ENCODE results near the gene SYP. TPM values are rescaled to one million over a fixed set of nuclear protein-coding genes. Genes with fewer than 3 reads are reported as not detected.

Gene SYP
- total and polyA plus RNA-seq, 2 donors (not counting 3 experiments of a cell fraction or from before 2014, with no cell fraction given), result 0.21 to 0.77 TPM

DNA sequence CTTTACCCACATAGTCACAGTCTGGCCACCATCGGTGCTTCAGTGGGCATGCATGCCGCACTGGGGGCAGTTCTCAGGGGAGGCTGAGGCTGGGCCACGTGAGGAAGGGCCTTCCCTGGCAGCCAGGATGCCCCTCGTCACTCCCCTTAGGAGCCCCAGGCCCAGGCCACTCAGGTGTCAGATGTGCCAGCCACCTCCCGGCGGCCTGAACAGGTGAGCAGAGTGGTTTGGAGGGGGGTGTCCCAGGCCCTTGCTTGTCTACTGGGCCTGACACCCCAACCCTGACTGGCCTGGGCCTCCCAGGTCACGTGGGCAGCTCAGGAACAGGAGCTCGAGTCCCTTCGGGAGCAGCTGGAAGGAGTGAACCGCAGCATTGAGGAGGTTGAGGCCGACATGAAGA is 47.4 kb upstream of the SYP start:
- no peak overlapping the region for H3K4me2 ChIP-seq (ENCODE audit: insufficient read depth, low read length)
- TF ChIP-seq POLR2AphosphoS5 (IDR thresholded peaks at IDR 0.05; ENCODE audit: insufficient read depth, low read depth, low read length), result no peak
- TF ChIP-seq POLR2A (IDR thresholded peaks at IDR 0.05; ENCODE audit: low read depth, low read length), result no peak
- TF ChIP-seq GATA2 (IDR thresholded peaks at IDR 0.05; ENCODE audit: insufficient read depth, insufficient read length, low read depth, low read length), result no peak
- TF ChIP-seq MYC (IDR thresholded peaks at IDR 0.05; ENCODE audit: low read depth, low read length), result no peak
- TF ChIP-seq FOS (IDR thresholded peaks at IDR 0.05; ENCODE audit: borderline replicate concordance, insufficient read depth, low read length), result no peak
- TF ChIP-seq, protein P1, sequence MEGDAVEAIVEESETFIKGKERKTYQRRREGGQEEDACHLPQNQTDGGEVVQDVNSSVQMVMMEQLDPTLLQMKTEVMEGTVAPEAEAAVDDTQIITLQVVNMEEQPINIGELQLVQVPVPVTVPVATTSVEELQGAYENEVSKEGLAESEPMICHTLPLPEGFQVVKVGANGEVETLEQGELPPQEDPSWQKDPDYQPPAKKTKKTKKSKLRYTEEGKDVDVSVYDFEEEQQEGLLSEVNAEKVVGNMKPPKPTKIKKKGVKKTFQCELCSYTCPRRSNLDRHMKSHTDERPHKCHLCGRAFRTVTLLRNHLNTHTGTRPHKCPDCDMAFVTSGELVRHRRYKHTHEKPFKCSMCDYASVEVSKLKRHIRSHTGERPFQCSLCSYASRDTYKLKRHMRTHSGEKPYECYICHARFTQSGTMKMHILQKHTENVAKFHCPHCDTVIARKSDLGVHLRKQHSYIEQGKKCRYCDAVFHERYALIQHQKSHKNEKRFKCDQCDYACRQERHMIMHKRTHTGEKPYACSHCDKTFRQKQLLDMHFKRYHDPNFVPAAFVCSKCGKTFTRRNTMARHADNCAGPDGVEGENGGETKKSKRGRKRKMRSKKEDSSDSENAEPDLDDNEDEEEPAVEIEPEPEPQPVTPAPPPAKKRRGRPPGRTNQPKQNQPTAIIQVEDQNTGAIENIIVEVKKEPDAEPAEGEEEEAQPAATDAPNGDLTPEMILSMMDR (IDR thresholded peaks at IDR 0.05; ENCODE audit: extremely low read depth in 1 of 2, insufficient read depth in 1 of 2, low read depth in 1 of 2, low read length in 2 of 2), result no peak
- TF ChIP-seq EZH2 (IDR thresholded peaks at IDR 0.05; ENCODE audit: borderline replicate concordance, low read depth, low read length, severe bottlenecking), result no peak
- TF ChIP-seq JUN (IDR thresholded peaks at IDR 0.05; ENCODE audit: borderline replicate concordance, insufficient read depth, insufficient read length, low read depth), result no peak
- TF ChIP-seq, protein P2, sequence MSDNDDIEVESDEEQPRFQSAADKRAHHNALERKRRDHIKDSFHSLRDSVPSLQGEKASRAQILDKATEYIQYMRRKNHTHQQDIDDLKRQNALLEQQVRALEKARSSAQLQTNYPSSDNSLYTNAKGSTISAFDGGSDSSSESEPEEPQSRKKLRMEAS (IDR thresholded peaks at IDR 0.05; ENCODE audit: insufficient read depth, insufficient read length), result no peak
- dilution Hi-C loops (cut with MboI; ENCODE audit: extremely low pct_ligation_motif_present, low sequenced_read_pairs), result no loop called here
- FAIRE-seq, result no peak
- DNase-seq (ENCODE audit: low read depth, low spot score), result no peak
- no peak overlapping the region for H2AFZ ChIP-seq (ENCODE audit: low read depth, low read length)
- H3K9me3 ChIP-seq (replicated peaks; ENCODE audit: control insufficient read depth, insufficient read depth, low read length), result no peaks in the 10 kb centered on the region
- no peaks in the 10 kb centered on the region for H3K79me2 ChIP-seq (ENCODE audit: control insufficient read depth, insufficient read depth, low read length)
- no peak overlapping the region for H3K4me3 ChIP-seq (replicated peaks in 1 of 3; ENCODE audit: insufficient read depth in 1 of 3, low read depth in 1 of 3, low read length in 3 of 3)
- BruUV-seq (replicated peaks), result no TSS peak
- peaks cover 3% of the 10 kb centered on the region for H3K4me1 ChIP-seq (ENCODE audit: control insufficient read depth, extremely low read depth, insufficient read depth, low read length)
- H3K36me3 ChIP-seq (ENCODE audit: control insufficient read depth in 2 of 2, extremely low read depth in 1 of 2, insufficient read depth in 2 of 2, low read length in 2 of 2), result peaks cover 0 to 9% of the 10 kb centered on the region in 2 experiments
- no peak overlapping the region for H3K9ac ChIP-seq (replicated peaks; ENCODE audit: extremely low read depth, insufficient read depth, low read length)
- intact Hi-C loops (cut with micrococcal nuclease), result no loop called here
- CTCF ChIA-PET, result no interaction called here
- POLR2A ChIA-PET, result no interaction called here
- no peaks in the 10 kb centered on the region for H3K27me3 ChIP-seq (ENCODE audit: control insufficient read depth in 2 of 2, insufficient read depth in 2 of 2, low read length in 2 of 2)
- no peaks in the 10 kb centered on the region for H3K9me1 ChIP-seq (replicated peaks; ENCODE audit: control insufficient read depth, extremely low read depth, insufficient read depth, low read length)
- H3K27ac ChIP-seq (ENCODE audit: insufficient read depth, low read depth, low read length), result no peak overlapping the region
- no peaks in the 10 kb centered on the region for H4K20me1 ChIP-seq (replicated peaks; ENCODE audit: control insufficient read depth, extremely low read depth, insufficient read depth, low read length)
